Measurements from ENCODE around the gene FADS1. TPM values are rescaled to one million over a fixed set of nuclear protein-coding genes. Genes with fewer than 3 reads are reported as not detected.

FADS1 gene
- total and polyA plus RNA-seq, 2 of the 13 experiments (the other 11 are each of a cell fraction or from before 2014, with no cell fraction given), result 91.8 to 108 TPM

GRCh38 chr11:61844909-61845565 lies 28.2 kb upstream of the FADS1 start (continued):
- TF ChIP-seq ZNF800 (CRISPR knock-in tag; IDR thresholded peaks at IDR 0.05) (no peak), SOX5 (CRISPR knock-in tag; IDR thresholded peaks at IDR 0.05; ENCODE audit: borderline replicate concordance) (no peak)

- 97% methylated on average over 5 of the region's 7 CpGs for WGBS (ENCODE audit: low lambda C conversion rate)
- no peak overlapping the region for H3K4me2 ChIP-seq (ENCODE audit: low read depth, low read length)
- TF ChIP-seq ZNF101 (CRISPR knock-in tag; IDR thresholded peaks at IDR 0.05; ENCODE audit: borderline replicate concordance, low read depth) (no peak), SPEN (CRISPR knock-in tag; IDR thresholded peaks at IDR 0.05; ENCODE audit: low read depth) (no peak), IKZF5 (CRISPR knock-in tag; IDR thresholded peaks at IDR 0.05) (no peak), MED1 (CRISPR knock-in tag; IDR thresholded peaks at IDR 0.05) (no peak), MATR3 (CRISPR knock-in tag; IDR thresholded peaks at IDR 0.05) (no peak), NAIF1 (CRISPR knock-in tag; IDR thresholded peaks at IDR 0.05; ENCODE audit: borderline replicate concordance) (no peak), ZNF703 (CRISPR knock-in tag; IDR thresholded peaks at IDR 0.05; ENCODE audit: borderline replicate concordance) (no peak), ZSCAN12 (CRISPR knock-in tag; IDR thresholded peaks at IDR 0.05) (no peak), ZFP36L2 (CRISPR knock-in tag; IDR thresholded peaks at IDR 0.05) (no peak), GABPB1 (CRISPR knock-in tag; IDR thresholded peaks at IDR 0.05) (no peak), ETS1 (CRISPR knock-in tag; IDR thresholded peaks at IDR 0.05) (no peak), BATF2 (CRISPR knock-in tag; IDR thresholded peaks at IDR 0.05) (no peak), KLF13 (CRISPR knock-in tag; IDR thresholded peaks at IDR 0.05) (no peak), NFIB (CRISPR knock-in tag; IDR thresholded peaks at IDR 0.05; ENCODE audit: borderline replicate concordance) (no peak), ZNF724P (CRISPR knock-in tag; IDR thresholded peaks at IDR 0.05; ENCODE audit: borderline replicate concordance) (no peak), ATF1 (CRISPR knock-in tag; IDR thresholded peaks at IDR 0.05) (no peak), ISX (CRISPR knock-in tag; conservative IDR thresholded peaks at IDR 0.05) (no peak)
These were observed 25.7 kb upstream of the FADS1 start for GRCh38 chr11:61842528-61842820.

More at GRCh38 chr11:61842528-61842820, 25.7 kb upstream of the FADS1 start:
- Histone ChIP-seq H4K20me1 (ENCODE audit: insufficient read depth, low read length) (no peaks in the 10 kb centered on the region), H3K9me3 (ENCODE audit: low read length) (no peaks in the 10 kb centered on the region), H3K4me1 (ENCODE audit: insufficient read depth, low read length) (peaks cover 11% of the 10 kb centered on the region; the same call in 1 of the 2 replicates), H3K36me3 (replicated peaks in 1 of 2; ENCODE audit: control insufficient read depth in 1 of 2, insufficient read depth in 2 of 2, low read length in 2 of 2) (peaks cover 3 to 49% of the 10 kb centered on the region in 2 experiments), H3K4me3 (replicated peaks in 1 of 3; ENCODE audit: insufficient read depth in 1 of 3, low read depth in 2 of 3, low read length in 3 of 3) (no peak overlapping the region), H2AFZ (ENCODE audit: low read length) (no peak overlapping the region), H3K27me3 (ENCODE audit: control insufficient read depth in 1 of 2, insufficient read depth in 2 of 2, low read length in 2 of 2) (no peaks in the 10 kb centered on the region), H3K79me2 (ENCODE audit: insufficient read depth, low read length) (no peaks in the 10 kb centered on the region), H3K9ac (ENCODE audit: insufficient read depth, low read depth, low read length) (no peak overlapping the region), H3K27ac (ENCODE audit: extremely low read length, insufficient read depth, low read length) (no peak overlapping the region)
- in situ Hi-C loops (cut with HindIII; ENCODE audit: extremely low pct_ligation_motif_present, low pct_unique_long_range_greater_than_20kb) (no loop called here), intact Hi-C loops (cut with micrococcal nuclease; ENCODE audit: unreplicated experiment) (no loop called here)
- POLR2A ChIA-PET, result no interaction called here
- BruUV-seq (replicated peaks), result no TSS peak
- DNase-seq (ENCODE audit: low spot score) (no peak), ATAC-seq (no peak), FAIRE-seq (no peak)
- CTCF ChIA-PET (ENCODE audit: low intra/inter-chr PET ratio, low total read pairs), result no interaction called here

Data from HepG2 (cell line).